Stimulated activated CD8-positive, alpha-beta memory T cell treated with anti-CD3 and anti-CD28 coated beads, Interleukin-12 subunit alpha, Interleukin-12 subunit beta, amount 100 ng/mL, for 4 hours (primary cell): ENCODE measurements around the gene ATP5MC3.
A peak's percentile ranks its signal among the peaks of the same experiment; 100 is the strongest.
"Not testable (repeated sequence)": the region's sequence is repeated elsewhere in the genome, so short reads cannot be mapped to it uniquely, and the experiment has no call there.

Source experiments
- DNase-seq: peaks from one replicate; pipeline ENCODE4 v3.0.0-alpha.2; 2020; ENCODE audit warnings: low read depth

ATP5MC3 gene

DNA sequence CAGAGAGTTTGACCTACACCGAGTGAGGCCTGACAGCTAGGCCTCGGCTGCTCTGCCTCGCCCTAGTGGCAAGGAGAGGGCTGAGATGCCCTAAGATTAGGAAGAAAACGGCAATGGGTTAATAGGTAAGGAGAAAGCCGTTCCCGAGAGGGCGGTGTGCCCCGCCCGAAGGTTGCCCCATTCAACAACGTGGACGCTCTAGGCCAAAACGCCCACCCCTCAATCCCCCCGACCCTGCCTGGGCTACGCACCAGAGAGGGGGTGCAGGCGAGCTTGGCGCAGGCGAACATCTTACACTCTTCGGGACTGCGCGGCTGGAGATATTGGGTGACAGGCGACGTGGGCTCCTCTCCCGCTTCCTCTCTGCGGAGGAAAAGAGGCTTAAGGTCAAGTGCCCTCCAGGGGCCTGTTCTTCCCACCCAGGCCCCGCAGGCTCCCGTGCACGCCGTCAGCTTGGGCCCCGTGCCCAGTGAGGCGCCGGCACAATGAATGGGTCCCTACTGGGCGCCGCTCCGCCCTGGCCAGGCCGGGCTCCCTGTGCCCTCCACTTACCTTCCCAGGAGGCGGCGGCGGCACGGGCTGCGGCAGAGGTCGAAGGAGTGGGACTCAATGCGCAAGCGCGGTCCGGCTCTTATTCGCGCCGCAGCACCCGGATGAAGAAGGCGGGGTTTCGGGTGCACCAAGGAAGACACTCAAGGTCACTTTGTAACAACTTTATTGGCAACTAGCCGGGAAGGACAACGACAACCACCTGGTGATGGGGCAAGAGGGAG is at the start of gene ATP5MC3:
Gene ATP5MC3 (minus strand): TSS at position 607 of the 773 bp plus-strand sequence. CDS start 317 bp downstream, at position 290.
- DNase-seq, result peak; percentile 81

DNA sequence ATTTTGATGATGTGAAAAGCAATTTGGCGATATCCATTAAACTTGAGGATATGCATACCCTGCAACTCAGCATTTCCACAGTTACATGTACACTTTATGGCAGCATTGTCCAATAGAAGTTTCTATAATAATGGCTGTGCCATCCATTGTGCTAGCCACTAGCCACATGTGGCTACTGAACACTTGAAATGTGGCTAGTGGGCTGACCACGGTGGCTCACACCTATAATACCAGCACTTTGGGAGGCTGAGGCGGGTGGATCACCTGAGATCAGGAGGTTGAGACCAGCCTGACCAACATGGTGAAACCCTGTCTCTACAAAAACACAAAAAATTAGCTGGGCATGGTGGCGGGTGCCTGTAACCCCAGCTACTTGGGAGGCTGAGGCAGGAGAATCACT is 47.1 kb upstream of the ATP5MC3 start:
- DNase-seq, result not testable (repeated sequence)

DNA sequence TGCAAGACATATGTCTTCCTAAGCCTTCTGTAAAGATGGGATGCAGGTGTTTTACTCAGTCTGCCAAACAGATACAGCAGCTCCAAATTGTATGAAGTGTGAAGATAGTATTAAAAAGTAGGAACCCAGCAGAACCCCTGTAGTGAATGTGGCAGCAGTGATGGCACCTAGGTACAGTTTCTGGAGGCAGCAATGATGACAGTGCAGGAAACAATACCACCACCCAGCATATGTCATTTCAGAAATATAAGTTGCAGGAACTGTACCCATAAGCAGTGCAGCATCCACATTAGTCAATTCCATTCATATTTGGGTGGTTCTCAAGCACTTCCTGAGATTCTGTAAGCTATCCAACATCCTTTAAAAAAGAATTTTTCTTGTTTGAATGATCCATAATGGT is 46.7 kb upstream of the ATP5MC3 start:
- no peak for DNase-seq

DNA sequence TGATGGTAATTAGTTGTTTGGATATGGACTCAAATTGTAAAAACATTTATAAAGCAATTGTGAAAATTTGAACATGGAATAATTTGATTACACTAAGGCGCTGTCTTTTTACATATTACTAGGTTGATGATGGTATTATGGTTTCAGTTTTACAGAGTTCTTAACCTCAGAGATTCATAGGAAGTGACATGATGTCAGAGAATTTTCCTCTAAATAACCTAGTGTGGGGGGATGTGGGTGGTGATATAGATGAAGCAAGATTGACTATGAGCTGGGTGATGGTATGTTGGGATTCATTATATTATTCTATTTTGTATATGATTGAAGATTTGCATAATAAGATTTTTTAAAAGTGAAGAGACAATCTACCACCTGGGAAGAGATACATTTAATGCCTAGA is 45.9 kb upstream of the ATP5MC3 start:
- no peak for DNase-seq

DNA sequence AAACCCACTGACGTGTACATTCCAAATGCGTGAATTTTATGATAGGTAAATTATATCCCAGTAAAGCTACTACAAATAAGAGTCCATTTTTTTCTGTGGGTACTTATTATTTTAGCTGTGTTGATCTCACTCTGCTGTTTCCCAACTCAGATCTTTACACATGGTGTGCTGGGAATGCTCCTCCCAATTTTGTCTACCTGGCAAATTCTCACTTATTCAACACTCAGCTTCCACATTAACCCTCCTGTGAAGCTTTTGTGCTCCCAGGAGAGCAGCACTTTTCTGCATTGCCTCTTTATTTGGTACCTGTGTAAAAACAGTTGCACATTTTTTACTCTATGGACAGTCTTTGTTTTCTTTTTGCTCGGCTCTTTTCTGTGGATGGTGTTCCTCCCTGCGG is 38.6 kb upstream of the ATP5MC3 start:
- DNase-seq, result no peak

DNA sequence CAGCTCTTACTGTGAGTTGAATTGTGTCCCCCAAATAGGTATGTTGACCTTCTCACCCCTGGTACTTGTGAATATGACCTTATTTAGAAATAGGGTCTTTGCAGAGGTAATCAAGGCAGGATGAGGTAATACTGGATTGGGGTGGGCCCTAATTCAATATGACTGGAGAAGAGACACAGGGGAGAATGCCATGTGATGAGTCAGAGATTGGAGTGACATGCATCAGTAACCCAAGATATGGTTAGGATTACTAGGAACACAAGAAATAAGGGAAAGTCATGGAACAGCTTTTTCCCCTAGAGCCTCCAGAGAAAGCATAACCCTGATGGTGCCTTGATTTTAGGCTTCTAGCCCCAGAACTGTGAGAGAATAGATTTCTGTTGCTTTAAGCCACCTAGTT is 37.0 kb upstream of the ATP5MC3 start:
- no peak for DNase-seq

DNA sequence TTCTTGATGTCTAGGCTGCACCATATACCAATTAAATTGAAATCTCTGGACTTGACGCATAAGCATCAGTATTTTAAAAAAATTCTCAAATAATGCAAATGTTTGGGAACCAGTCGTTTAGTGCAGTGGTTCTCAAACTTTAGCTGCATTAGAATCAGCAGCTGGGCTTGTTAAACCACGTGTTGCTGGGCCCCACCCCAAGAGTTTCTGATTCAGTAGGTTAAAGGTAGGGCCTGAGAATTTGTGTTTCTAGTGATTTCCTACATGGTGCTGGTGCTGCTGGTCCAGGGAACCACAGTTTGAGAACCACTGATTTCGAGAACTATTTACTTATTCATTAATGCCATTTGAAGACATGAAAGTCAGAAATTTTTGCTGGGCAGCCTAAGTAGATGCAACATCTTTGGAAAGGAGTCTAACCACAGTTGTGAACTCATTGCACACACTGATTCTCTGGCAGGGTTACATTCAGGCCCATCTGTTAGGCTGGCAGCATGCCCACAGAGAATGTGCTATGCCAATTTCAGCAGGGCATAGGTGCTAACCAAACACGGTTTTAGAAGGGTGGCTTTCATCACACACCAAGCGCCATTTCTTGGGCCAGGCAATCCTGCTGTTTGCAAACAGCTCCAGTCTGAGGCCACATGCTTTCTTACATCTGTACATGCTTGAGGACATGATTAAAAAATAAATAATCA is 26.4 kb upstream of the ATP5MC3 start:
- DNase-seq, result no peak

DNA sequence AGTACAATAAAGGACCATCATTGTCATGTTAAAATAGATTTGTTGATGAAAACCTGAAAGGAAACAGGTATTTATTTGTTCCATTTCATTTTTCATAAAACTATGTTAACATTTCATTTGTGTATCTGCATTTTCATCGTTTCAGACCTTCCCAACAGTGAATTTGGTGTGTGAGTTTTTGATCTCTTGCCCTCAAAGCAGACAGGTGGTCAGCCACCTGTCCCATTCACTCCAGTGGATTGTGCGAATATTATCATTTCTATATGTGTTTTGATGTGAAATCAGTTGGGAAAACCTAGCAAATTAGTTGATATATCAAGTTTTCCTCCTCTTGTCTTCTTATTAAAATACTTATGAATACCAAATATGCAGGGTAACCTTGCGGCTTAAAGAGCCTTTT is 25.4 kb upstream of the ATP5MC3 start:
- DNase-seq, result no peak

DNA sequence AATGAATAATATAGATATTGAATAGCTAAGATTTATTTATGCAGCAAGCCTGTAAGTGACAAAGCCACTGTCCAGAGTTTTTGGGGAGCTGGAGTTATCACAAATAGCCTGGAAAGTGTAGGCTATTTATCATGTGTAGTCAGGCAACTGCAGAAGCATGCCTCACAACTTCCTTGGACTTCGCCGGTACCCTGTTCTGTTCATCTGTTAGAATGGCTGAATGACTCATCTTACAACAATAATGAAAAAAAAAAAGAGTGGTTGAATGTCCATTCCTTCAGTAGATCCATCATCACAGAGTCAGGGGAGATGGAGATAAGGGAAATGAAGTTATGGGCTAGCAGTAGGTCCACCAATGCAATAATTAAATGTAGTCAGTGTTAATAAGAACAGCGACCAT is 24.0 kb upstream of the ATP5MC3 start:
- DNase-seq, result no peak

DNA sequence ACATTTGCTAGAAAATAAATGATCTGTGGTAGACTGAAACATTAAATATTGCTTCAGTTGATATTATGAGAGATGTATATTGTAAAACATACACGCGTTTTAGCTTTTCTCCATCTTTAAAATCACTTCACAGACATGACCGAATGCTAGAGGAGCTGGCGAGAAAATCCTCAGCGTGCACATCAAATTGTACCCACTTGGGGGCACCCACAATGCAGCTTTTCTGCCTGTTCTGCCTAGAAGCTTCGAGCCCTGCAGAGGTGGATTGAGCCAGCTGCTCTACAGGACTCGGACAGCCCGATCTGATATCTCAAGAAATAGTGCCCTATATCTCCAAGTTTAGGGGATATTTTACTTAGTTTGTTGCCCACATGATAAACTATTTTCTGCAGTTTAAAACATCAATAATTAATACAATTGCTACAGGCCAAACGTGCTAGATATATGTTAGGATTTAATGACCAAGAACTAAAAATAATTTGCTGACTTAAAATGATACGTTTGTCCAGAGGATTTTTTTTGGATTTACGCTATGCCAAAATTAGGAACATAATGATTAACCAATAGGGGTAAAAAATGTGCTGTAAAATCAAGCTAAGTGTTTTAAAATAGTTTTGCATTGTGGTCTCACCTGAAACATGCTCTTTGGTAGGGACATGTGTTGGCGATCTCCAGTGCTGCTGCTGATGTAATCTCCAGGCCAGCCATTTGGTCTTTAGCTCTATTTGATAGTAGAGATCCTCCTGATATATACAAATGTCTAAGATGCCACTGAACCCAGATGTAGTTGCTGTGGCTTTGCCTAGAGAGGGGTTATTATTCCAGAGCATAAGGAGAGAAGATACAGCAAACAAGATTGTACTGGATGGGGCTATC is 22.3 kb upstream of the ATP5MC3 start:
- peak; percentile 18 for DNase-seq

DNA sequence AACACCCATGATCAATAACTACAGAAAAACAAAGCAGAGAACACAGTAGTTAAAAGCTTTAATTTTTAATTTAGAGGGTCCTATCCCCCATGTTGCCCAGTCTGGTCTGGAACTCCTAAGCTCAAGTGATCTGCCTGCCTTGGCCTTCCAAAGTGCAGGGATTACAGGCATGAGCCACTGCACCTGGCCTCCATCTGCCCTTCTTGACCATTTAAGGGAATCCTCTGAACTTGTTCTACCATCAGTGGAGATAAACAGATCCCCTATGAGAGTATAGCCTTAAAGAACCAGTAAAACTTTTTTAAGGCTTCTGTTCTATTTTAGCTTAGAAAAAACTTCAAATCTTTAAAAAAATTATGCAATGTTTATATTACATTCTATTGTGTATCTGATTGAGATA is 13.5 kb upstream of the ATP5MC3 start:
- DNase-seq, result no peak

DNA sequence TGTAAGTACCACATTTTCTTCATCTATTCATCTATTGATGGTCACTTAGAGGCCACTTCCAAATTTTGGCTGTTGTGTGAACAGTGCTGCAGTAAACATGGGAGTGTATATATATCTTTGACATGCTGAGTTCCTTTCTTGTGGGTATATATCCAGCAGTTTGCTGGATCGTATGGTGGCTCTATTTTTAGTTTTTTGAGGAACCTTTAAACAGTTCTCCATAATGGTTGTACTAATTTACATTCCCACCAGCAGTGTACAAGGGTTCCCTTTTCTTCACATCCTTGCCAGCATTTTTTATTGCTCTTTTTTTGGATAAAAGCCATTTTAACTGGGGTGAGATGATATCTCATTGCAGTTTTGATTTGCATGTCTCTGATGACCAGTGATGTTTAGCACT is 7.3 kb upstream of the ATP5MC3 start:
- DNase-seq, result no peak

DNA sequence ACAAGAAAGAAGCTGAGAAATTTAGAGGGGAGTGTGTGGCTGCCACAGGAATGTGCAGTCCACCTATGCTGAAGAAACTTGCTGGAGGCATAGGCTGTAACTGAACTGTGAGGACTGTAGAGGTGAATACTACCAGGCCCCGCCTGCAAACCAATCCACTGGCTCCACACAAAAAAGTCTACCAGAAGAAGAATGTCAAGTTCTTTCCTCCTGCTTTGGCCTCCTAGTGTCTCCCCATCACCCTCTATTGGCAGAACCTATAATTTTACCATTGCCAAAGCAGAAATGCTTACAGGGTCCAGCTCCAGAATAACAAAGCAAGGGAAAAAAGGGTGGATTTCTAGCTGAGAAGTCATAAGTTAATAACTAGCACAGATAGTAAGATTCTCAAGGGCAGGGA is 5.9 kb upstream of the ATP5MC3 start:
- DNase-seq, result no peak

DNA sequence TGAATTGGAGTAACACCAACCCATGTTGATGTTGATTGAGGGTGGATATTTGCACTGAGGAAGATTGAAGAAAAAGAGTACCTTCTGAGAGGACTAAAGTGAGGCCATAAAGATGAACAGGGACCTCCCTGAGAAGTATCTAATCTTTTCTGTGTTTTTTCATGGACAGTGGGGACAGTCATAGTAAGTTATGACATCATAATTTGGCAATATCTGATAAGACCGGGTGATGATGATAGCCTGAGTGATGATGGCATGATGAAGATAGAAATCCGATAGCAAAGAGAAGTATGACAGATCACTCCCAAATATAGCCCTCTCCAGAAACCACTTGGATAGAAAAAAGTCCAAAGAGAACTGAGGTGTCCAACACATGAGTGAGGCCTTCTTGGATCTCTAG is 2.2 kb upstream of the ATP5MC3 start:
- no peak for DNase-seq

DNA sequence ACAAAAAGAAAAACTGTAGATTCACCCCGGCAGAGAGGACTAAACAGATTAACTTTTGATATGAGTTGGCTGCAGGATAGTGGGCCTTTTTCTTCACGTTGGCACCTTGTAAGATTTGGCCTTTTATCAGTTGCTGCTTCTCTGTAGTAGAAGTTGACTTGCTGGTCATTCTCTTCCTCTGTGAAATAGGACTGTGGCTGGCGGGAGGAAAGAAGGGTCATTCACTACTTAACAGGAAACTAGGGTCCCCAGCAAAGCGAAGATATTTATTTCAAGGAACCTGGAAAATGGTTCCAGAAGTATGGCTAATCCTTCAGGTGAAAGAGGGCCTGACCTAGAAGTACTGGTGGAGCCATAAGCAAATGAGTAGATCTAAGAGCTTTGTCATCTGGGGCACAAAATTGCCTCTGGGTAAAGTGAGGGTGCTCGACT is 383 bp upstream of the ATP5MC3 start:
- DNase-seq, result no peak

DNA sequence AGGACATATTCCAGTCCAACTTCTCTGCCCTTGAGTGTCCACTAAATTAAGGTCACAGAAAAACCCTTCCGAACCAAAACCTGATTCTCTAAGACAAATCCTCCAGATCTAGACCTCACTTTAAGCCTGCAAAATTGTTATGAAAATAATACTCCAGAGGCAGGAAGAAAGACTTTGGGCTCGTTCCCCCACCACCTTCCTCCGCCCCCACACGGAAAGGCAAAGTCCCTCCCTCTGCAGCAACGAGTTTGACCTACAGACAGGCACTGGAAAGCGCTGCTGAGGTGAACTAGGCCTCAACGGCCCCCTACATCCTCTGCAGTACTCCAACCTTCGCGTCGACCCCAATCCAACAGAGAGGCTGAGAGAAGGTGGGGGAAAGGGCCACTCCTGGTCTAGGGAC is 808 bp downstream of the ATP5MC3 start:
- DNase-seq, result peak; percentile 32

DNA sequence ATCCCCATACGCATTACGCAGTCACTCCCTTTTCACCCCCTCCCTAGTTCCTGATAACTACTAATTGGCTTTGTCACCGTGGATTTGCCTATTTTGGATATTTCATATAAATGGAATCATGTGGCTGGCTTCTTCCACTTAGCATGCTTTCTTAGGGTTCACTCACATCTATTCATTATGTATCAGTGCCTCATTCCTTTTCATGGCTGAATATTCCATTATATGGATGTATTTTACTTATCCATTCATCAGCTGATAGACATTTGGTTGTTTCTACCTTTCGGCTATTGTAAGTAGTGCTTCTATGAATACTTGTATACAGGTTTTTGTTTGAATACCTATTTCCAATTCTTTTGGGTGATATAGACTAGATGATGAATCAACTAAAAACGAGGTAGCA is 4.9 kb downstream of the ATP5MC3 start:
- DNase-seq, result no peak

DNA sequence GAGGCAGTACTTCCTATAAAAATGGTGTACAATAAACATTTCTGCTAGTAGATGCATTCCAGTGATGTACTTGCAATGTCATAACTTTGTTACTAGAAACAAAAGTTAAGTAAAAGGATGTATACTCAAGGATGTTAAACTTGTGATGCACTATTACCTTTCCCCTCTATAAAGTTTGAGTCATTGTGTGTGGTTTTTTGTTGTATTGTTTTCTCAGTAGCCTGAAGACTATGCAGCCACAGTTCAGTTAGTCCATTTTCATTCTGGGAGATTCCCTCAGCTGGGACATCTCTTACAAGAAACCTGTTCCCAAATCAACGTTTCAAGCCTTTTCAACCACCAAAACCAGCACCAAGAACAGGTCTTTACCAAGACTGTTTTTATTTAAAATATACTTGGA is 5.6 kb downstream of the ATP5MC3 start:
- no peak for DNase-seq

DNA sequence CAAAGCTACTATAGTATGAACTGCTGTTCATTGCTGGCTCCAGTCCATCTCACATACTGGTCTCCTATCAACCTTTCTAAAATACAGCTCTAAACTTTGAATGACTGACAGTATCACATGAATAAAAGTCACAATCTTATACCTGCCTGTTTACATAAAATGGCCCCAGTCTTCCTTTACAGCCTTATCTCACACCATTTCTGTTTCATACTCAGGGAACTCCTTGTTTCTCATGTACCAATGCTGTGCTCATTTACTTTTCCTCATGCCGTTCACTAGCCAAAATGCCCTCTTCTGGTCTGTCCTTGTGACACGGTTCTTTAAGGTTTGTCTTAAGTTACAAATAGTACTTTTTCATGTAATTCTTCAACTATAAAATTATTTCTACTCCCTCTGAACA is 6.2 kb downstream of the ATP5MC3 start:
- no peak for DNase-seq

DNA sequence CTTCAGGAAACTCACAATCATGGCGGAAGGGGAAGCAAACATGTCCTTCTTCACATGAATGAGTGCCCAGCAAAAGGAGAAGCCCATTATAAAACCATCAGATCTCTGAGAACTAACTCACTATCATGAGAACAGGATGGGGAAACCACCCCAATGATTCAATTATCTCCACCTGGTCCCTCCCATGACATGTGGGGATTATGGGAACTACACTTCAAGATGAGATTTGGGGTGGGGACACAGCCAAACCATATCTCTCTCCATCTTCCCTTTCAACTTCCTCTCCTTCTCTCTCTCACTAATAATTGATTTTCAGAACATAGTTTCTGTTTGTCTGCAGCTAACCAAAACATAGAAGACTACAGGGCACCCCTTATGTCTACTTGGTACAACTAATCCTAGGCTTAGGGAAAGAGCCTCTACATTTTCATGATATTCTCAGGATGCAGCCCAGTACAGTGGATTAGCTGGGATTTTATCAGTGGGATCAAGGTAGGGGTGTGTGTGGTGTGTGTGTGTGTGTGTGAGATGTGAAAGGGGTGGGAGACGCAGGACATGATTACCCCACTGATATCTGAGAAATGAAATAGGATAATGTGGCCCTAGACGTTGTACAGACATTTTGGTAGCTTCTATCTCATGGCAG is 10.7 kb downstream of the ATP5MC3 start:
- no peak for DNase-seq

DNA sequence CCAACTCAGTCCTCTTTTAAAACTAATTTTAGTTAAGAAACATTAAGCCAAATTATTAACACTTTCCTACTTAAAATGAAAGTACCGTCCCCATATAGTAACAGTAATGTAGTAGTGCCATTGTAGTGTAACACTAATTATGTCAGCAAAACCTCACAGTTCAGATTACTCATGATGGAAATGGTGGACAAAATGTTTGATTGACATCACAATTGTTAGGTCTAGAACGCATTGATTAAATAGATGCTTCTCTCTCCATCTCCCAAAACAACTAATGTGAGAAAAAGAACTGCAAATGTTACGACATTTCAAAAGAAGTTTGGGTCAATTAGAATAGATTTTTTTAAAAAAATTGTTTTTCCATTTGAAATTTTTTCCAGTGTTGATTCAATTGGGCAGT is 12.3 kb downstream of the ATP5MC3 start:
- no peak for DNase-seq

DNA sequence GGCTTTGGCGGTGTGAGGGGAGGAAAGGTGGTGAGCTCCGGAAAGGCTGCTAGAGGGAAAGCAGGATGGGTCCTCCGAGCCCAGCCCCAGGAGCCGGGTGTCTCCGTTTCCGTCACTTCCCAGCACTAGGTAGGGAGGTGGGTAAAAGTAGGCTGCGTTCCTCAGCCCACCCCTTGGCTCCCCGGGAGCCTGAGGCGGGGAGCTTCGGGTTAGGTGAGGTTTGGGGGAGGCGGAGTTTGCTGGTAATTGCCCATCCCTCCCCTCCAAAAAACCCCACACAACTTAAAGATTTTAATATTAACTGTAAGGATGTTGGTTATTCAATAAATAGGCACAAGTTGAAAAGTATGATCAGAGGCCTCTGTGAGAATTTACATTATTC is 13.0 kb downstream of the ATP5MC3 start:
- DNase-seq, result no peak
